GM19468 (cell line): ENCODE data around the gene TAAR2.
"Not testable (repeated sequence)": the region's sequence is repeated elsewhere in the genome, so short reads cannot be mapped to it uniquely, and the experiment has no call there.

Source experiments
- ATAC-seq: cut with Tn5 transposase; IDR thresholded peaks from one replicate; pipeline ENCODE4 v1.9.1; 2021; ENCODE audit warnings: mild to moderate bottlenecking, moderate library complexity, moderate number of reproducible peaks; ENCODE audit not compliant: unreplicated experiment; ENCODE audit errors: extremely low read depth

TAAR2 gene

DNA sequence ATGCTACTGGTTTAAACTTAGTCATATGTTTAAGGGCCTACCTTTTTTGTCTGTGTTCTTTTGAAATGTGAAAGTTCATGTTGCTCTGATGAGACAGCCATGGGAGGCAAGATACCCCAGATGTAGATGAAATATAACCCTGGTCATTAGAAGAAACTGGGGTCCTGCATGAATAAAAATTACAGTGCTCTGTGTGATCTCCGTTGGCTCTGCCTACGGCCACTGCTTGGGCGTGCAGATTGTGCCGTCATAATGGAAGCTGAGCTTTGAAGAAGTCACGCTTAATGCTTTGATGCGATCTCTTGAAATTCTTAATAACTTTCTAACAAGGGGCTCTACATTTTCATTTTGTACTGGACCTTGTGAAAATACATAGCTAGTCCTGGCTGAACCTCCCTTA, at the start of gene TAAR2:
TAAR2 (minus strand) TSS at position 101 of the 400 bp plus-strand sequence; CDS start at position 101, 0 bp downstream.
- ATAC-seq: no peak

- no peak for ATAC-seq
Observed at GRCh38 chr6:132673376-132674094, 49.5 kb upstream of the TAAR2 start.

GRCh38 chr6:132671295-132671694, 47.2 kb upstream of the TAAR2 start:
- ATAC-seq: no peak

- ATAC-seq: no peak
Observed at GRCh38 chr6:132669690-132670291, 45.7 kb upstream of the TAAR2 start.

DNA sequence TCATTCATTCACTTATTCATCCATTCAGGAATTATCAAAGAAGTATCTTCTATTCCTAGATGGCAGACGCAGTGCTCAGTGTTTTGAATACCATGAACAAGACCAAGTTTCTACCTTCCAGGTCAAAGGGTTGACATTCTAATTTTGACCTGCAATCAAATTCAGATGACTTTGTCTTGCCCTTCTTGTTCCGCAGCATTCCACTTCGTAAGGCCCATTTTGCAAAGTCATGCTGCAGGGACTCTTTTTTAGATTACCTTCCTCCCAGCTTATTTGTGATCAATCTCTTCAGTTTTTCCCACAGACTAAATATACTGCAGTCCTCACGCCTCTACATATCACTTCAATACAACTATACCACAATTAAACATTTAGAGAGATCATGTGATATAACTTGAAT, 42.0 kb upstream of the TAAR2 start:
- ATAC-seq: no peak

DNA sequence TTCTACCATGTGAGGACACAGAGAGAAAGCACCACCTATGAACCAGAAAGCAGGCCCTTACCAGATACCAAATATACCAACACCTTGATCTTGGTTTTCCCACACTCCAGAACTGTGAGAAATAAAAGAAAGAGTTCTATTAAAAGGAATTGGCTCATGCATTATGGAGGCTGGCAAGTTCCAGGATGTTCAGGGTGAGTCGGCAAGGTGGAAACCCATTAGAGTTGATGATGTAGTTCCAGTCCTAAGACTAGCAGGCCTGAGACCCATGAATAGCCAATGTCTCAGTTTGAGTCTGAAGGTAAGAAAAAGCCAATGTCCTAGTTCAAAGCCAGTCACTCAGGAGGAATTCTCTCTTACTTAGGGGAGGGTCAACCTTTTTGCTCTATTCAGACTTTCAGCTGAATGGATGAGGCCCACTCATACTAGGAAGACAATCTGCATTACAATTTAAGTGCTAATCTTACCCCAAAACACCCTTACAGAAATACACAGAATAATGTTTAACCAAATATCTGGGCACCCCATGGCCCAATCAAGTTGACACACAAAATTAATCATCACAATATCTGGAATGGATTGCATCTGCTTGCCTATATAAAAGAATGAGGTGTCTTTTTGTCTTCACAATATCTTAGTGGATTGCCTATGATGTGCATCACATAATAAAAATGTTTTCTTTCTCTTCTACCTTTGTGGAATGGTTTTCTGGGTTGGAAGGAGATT, 40.4 kb upstream of the TAAR2 start:
- no peak for ATAC-seq

- ATAC-seq: no peak
Observed at GRCh38 chr6:132663661-132664060, 39.6 kb upstream of the TAAR2 start.

GRCh38 chr6:132661906-132662305, 37.8 kb upstream of the TAAR2 start:
- ATAC-seq: no peak

DNA sequence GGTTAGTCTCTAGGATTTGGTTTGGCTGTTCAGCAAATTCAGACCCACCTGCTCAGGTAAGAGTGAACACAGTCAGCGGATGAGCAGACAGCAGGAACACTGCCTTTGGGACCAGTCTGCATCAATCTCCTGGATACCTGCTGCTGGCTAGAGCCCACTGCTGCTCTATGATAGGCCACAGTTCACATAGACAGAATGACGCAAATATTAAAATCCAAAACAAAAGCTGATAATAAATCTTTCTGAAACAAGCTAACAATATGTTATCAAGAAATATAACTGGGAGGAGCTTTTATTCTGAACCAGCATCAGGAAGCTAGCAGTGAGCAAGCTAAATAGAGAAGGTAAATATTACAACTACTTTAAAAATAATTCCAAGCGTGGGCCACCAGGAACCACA, 35.0 kb upstream of the TAAR2 start, which contains the start of gene TAAR1:
TAAR1 (minus strand) TSS at position 101 of the 400 bp plus-strand sequence. CDS start 13,179 bp downstream, outside the sequence.
- ATAC-seq: no peak

GRCh38 chr6:132651062-132651461, 27.0 kb upstream of the TAAR2 start:
- peak; percentile 29 for ATAC-seq

DNA sequence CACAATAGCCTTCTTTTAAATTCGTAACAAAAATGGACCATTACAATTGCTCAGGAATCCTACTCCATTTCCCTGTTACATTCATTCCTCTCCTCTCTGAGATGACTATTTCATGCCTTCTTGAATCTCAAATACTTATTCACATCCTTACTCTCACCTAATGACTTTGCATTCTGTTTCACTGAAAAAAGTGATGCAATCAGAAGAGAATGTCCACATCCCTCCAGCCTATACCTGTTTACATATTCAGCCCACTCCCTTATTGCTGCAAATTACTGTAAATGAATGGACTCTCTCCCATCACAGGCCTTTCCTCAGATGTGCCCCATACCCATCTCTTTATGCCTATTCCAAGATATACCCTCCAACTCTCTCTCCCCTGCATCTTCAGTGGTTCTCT, 26.4 kb upstream of the TAAR2 start:
- no peak for ATAC-seq

GRCh38 chr6:132648828-132649227, 24.8 kb upstream of the TAAR2 start:
- no peak for ATAC-seq

- ATAC-seq: peak; percentile 32
Observed at GRCh38 chr6:132648356-132648755, 24.3 kb upstream of the TAAR2 start.

- no peak for ATAC-seq
Observed at GRCh38 chr6:132643547-132643946, 19.5 kb upstream of the TAAR2 start.

- not testable (repeated sequence) for ATAC-seq
Observed at GRCh38 chr6:132637135-132637534, 13.1 kb upstream of the TAAR2 start.

GRCh38 chr6:132635906-132636305, 11.8 kb upstream of the TAAR2 start:
- not testable (repeated sequence) for ATAC-seq

- ATAC-seq: not testable (repeated sequence)
Observed at GRCh38 chr6:132635288-132635687, 11.2 kb upstream of the TAAR2 start.

GRCh38 chr6:132634796-132635195, 10.7 kb upstream of the TAAR2 start:
- no peak for ATAC-seq

- no peak for ATAC-seq
Observed at GRCh38 chr6:132633362-132633761, 9.3 kb upstream of the TAAR2 start.

- ATAC-seq: no peak
Observed at GRCh38 chr6:132623106-132623845, 799 bp downstream of the TAAR2 start.
